Upper lobe of right lung (tissue), 1 donor: ENCODE results near the gene SF1. TPM values are rescaled to one million over a fixed set of nuclear protein-coding genes. Genes with fewer than 3 reads are reported as not detected.

Source experiments
- ATAC-seq: fragments of 200-7000 bp; cut with Tn5 transposase; one replicate; pipeline ENCODE4 v1.9.1; 2020; ENCODE audit warnings: mild to moderate bottlenecking, moderate library complexity
- DNase-seq: peaks from one replicate; pipeline ENCODE4 v3.0.0-alpha.2; 2020
- H3K27ac ChIP-seq: fragments of 200-600 bp; one replicate; pipeline ENCODE4 v1.8.0; 2022
- H3K27me3 ChIP-seq: fragments of 200-600 bp; one replicate; pipeline ENCODE4 v1.8.0; 2022; ENCODE audit warnings: mild to moderate bottlenecking
- H3K36me3 ChIP-seq: fragments of 200-600 bp; one replicate; pipeline ENCODE4 v1.8.0; 2022
- H3K4me1 ChIP-seq: fragments of 200-600 bp; one replicate; pipeline ENCODE4 v1.8.0; 2022
- H3K4me3 ChIP-seq: fragments of 200-600 bp; one replicate; pipeline ENCODE4 v1.8.0; 2022; ENCODE audit warnings: mild to moderate bottlenecking
- H3K9me3 ChIP-seq: fragments of 200-600 bp; one replicate; pipeline ENCODE4 v1.8.0; 2022
- CTCF ChIP-seq: fragments of 200-600 bp; IDR thresholded peaks from one replicate; pipeline ENCODE4 v1.8.0; 2022; ENCODE audit warnings: antibody characterized with exemption
- intact Hi-C: fragments of 100-400 bp; cut with DNase I; formaldehyde crosslinking; loops from one replicate; pipeline ENCODE4 v1.11.0; 2022
- total RNA-seq: library from RNA; stranded (reverse); fragmentation: NEBNext Ultra II Directional; extraction: Animal tissue kit (Norgen Biotek cat#: 25700); gene quantifications from one replicate; pipeline ENCODE4 v1.2.1, GENCODE V29; 2021
- donor health status: DM: no; HTN: yes; CAD: no; lungs with severe emphysema.

SF1 gene
- total RNA-seq, 1 donor from 2014 or later: 294 TPM

- H3K36me3 ChIP-seq: peaks cover 11% of the 10 kb centered on the region
- DNase-seq (peak; percentile 98), ATAC-seq (peak; percentile 99)
- no peaks in the 10 kb centered on the region for H3K4me1 ChIP-seq
- H3K9me3 ChIP-seq: no peaks in the 10 kb centered on the region
- H3K4me3 ChIP-seq: peak within 1 kb of the TSS; percentile 77
- peak within 1 kb of the TSS; percentile 71 for H3K27ac ChIP-seq
- intact Hi-C loops: no loop called here
- no peak for TF ChIP-seq CTCF
- H3K27me3 ChIP-seq: no peaks in the 10 kb centered on the region
Measured at GRCh38 chr11:64810271-64810890, 32.0 kb upstream of the SF1 start, which contains the start of gene MEN1. Gene MEN1, minus strand, starts transcription at chr11:64810551. Its CDS starts 442 bp downstream, at chr11:64810109.

GRCh38 chr11:64809781-64810241 is 31.5 kb upstream of the SF1 start:
- DNase-seq: no peak
- H3K27ac ChIP-seq: peak overlapping the region; percentile 71
- ATAC-seq: peak; percentile 21

GRCh38 chr11:64805481-64805880 is 27.1 kb upstream of the SF1 start:
- ATAC-seq (no peak), DNase-seq (no peak)
- Histone ChIP-seq H3K9me3 (no peaks in the 10 kb centered on the region), H3K27me3 (no peaks in the 10 kb centered on the region), H3K4me1 (peaks cover 20% of the 10 kb centered on the region), H3K36me3 (peaks cover 19% of the 10 kb centered on the region), H3K27ac (no peak overlapping the region), H3K4me3 (no peak overlapping the region)
- intact Hi-C loops: no loop called here
- TF ChIP-seq CTCF: no peak

More at GRCh38 chr11:64809781-64810241, 31.5 kb upstream of the SF1 start:
- H3K36me3 ChIP-seq: peaks cover 12% of the 10 kb centered on the region
- H3K27me3 ChIP-seq: no peaks in the 10 kb centered on the region
- intact Hi-C loops: no loop called here
- no peaks in the 10 kb centered on the region for H3K9me3 ChIP-seq
- H3K4me1 ChIP-seq: no peaks in the 10 kb centered on the region
- no peak for TF ChIP-seq CTCF
- peak overlapping the region; percentile 77 for H3K4me3 ChIP-seq

- Histone ChIP-seq H3K27me3 (no peaks in the 10 kb centered on the region), H3K27ac (peak overlapping the region; percentile 70)
Measured at GRCh38 chr11:64804346-64805210, 26.2 kb upstream of the SF1 start.

GRCh38 chr11:64803846-64804345 is 25.6 kb upstream of the SF1 start:
- H3K36me3 ChIP-seq: peaks cover 28% of the 10 kb centered on the region
- no peaks in the 10 kb centered on the region for H3K27me3 ChIP-seq
- peaks cover 20% of the 10 kb centered on the region for H3K4me1 ChIP-seq
- no peak for TF ChIP-seq CTCF
- ATAC-seq (peak; percentile 2), DNase-seq (no peak)
- no peaks in the 10 kb centered on the region for H3K9me3 ChIP-seq
- intact Hi-C loops: no loop called here
- peak overlapping the region; percentile 70 for H3K27ac ChIP-seq
- peak overlapping the region; percentile 57 for H3K4me3 ChIP-seq

More at GRCh38 chr11:64804346-64805210, 26.2 kb upstream of the SF1 start:
- Histone ChIP-seq H3K4me1 (peaks cover 20% of the 10 kb centered on the region), H3K36me3 (peaks cover 22% of the 10 kb centered on the region), H3K9me3 (no peaks in the 10 kb centered on the region), H3K4me3 (peak overlapping the region; percentile 57)
- no peak for TF ChIP-seq CTCF
- no peak for DNase-seq
- ATAC-seq: no peak
- intact Hi-C loops: no loop called here
